Stimulated activated CD4-positive, alpha-beta T cell treated with anti-CD3 and anti-CD28 coated beads, Interleukin-15, amount 100 ng/mL, for 24 hours (primary cell): ENCODE data around the gene CASP10.

Experiments
- DNase-seq: peaks from one replicate; pipeline ENCODE4 v3.0.0-alpha.2; 2020

CASP10 gene

DNA sequence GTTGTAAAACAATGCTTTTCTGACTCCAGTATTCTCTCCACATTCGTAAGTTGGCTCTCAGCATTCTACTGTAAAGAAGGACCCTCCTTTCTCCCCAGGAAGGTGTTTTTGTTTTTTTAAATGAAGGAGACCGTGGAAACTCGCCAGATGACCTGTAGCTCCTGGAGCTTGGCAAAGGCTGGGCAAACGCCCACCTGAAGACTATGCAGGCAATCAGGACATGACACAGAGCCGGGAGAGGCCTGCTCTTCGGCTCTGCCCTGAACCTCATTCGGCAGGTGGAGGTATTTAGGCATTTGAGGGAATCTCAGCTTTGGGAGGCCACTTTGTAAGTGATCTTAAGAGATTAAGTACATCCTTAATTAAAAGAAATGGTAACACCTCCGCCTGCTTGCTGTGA is 17.4 kb downstream of the CASP10 start:
- no peak for DNase-seq

DNA sequence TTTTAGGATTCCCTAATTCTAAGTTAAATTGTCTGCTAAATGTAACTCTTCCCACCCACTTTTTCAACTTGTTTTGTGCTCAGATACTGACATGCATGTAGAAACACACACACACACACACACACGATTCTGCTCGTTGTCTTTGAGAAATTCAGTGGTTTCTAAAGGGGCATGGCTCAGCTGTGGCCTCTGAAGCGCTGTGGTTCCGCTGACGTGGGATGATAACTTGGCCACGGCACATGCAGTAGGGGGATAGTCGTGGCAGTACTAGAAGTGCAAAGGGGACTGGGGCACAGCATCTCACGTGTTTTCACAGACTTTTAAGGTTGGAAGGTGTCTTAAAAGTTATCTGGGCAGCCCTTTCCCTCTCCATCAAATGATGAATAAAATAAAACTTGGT is 18.4 kb downstream of the CASP10 start:
- DNase-seq: no peak

DNA sequence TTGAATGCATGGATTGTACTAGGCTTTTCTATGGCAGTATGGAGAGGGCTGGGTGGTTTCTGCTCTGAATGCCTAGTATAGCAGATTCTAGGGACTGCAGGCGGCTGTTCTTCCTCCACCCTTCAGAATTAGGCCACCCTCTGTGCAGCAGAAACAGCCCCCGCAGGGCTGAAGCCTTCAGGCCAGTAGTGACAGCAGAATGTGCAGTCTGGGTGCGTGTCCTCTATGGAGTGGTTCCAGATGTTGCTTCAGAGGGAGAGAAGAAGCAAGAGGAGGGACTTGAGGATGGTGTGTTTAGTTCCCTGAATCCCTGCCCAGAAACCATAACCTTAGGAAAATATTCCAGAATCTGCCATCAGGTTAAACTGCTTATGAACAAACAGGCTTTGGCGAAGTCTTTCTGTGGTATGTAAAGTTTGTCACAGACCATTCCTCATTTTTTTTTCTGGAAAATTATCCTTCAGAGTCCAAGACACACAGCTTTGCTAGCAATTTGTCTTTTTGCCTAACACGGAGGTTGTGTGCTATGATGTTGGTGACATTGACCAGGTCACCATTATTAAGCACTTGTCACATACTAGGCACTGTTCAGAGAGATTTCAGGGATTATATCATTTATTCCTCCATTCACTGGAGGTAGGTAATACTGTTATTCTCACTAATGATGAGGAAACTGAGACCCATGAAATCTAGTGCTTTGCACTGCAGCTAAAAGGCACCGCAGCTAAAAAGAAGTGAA is 21.1 kb downstream of the CASP10 start:
- DNase-seq: no peak

DNA sequence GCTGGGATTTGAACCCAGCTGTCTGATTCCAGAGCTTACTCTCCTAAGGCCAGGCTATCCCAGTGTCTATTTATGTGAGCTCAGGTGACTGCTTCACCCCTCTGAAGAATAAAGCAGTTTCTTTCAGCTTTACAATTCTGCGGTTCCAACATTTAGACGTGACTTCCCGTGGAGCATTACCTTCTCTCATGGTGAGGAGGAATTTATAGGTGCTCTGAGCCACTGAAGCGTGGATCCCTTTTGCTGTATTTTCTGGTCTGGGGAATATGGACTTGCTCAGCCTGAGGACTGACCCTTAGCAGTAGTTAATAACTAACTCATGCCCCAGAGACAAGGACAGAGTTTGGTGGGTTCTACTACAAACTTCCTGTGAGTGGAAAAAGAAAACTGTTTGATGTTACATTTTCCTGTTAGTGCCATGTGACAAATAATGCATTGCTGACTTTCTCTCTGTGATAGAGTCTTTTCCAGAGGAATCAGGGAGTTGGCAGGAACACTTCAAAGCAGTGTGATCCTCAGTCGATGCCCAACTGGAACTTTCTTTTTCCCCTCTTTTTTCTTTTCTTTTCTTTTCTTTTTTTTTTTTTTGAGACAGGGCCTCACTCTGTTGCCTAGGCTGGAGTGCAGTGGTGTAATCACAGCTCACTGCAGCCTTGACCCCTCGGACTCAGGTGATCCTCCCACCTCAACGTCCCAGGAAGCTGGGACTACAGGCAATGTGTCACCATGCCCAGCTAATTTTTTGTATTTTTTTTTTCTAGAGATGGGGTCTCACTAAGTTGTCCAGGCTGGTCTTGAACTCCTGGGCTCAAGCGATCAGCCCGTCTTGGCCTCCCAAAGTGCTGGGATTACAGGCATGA is 21.9 kb downstream of the CASP10 start:
- no peak for DNase-seq

DNA sequence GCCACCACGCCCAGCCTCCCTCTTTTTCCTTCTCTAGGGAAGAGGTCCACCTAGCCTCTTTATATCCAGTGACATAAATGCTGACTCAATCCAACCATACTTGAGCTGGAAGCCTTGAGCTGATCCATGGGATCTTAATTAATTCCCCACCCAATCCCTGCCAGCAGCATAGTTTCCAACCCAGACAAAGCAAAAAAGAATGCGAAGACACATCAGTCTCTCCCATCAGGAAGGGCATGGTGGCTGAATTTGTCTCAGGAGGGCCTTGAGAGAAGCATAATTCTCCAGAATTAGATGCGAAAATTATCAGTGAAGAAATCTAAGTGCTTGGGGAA is 22.5 kb downstream of the CASP10 start:
- DNase-seq: no peak

DNA sequence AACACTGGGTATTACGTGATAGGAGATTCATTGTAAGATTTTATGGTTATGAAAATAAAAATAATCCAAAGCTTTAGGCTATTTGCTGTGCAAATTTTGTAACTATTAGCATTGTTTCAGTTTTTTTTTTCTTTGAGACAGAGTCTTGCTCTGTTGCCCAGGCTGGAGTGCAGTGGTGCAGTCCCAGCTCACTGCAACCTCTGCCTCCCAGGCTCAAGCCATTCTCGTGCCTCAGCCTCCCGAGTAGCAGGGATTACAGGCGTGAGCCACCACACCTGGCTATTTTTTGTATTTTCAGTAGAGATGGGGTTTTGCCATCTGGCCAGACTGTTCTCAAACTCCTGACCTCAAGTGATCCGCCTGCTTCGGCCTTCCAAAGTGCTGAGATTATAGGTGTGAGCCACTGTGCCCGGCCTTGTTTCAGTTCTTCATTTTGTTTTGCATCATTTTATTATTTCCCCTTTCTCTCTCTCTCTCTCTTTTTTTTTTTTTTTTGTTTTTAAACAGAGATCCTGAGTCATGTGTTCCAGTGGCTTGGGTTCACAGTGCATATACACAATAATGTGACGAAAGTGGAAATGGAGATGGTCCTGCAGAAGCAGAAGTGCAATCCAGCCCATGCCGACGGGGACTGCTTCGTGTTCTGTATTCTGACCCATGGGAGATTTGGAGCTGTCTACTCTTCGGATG is 25.8 kb downstream of the CASP10 start:
- no peak for DNase-seq

DNA sequence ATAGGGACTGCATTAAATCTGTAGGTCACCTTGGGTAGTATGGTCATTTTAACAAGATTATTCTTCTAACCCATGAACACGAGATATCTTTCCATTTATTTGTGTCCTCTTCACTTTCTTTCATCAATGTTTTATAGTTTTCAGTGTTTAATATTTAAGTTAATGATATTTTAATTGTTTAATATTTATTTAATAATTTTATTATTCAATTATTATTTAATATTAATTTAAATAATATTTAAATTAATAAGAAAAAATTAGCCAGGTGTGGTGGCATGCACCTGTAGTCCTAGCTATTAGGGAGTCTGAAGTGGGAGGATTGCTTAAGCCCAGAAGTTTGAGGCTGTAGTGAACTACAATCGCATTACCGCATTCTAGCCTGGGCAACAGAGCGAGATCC is 33.0 kb downstream of the CASP10 start:
- no peak for DNase-seq

DNA sequence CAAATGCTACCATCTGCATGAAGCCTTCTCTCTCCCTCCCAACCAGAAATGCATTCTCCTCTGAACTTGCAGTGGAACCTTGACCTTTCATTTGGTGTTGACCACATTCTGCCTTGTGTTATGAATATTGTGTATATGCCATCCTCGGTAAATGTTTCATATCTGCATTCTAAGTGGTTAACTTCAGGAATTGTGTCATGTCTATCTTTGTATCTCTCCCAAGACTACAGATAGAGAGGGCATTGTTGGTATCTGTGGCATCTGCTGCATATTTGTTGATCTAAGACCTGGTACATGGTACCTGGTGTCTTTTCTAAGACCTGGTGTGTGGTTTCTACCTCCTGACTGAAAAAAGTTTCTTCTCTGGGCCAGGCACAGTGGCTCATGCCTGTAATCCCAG is 34.0 kb downstream of the CASP10 start:
- DNase-seq: no peak

DNA sequence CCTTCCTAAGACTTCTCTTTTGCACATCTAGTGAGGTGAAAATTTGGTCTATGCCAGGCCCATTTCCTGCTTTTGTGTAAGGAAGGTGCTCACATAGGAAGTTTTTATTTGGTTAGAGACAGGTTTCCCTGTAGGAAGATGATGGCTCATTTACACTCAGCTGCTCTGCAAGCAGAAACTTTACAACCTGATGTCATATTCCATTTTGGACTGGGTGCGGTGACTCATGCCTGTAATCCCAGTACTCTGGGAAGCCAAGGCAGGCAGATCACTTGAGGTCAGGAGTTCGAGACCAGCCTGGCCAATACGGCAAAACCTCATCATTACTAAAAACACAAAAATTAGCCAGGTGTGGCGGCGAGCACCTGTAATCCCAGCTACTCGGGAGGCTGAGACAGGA is 35.8 kb downstream of the CASP10 start:
- DNase-seq: no peak

DNA sequence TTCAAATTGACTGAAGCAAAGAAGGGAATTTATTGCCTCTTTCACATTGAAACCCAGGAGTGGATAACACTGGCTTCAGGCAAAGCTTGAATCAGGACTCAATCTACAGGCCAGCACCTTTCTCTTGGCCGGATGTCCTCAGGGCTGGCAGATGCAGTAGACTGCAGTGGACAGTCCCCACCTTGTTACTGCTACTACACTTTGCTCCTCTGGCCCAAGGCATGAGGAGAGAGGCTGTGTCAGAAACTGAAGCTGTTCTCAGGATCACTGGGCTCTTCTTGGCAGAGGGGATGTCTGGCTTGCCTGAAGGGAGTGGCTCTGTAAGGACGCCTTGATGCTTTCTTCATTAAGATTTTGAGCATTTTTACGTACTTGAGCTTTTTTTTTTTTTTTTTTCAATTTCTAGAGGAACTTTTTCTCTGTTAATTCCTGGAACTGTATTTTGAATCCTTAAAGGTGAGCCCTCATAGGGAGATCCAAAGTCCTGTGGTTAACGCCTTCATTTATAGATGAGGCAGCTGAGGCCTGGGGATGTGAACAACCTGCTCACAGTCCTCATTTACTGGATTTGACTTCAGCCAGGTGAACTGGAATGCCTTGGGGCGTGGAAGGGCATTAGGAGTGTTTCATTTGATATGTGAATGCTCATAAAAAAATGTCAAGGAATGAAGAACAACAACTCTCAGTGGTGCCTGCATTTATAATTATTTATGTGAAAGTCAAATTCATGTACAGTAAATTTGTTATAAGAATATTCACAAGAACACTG is 36.6 kb downstream of the CASP10 start:
- DNase-seq: no peak

DNA sequence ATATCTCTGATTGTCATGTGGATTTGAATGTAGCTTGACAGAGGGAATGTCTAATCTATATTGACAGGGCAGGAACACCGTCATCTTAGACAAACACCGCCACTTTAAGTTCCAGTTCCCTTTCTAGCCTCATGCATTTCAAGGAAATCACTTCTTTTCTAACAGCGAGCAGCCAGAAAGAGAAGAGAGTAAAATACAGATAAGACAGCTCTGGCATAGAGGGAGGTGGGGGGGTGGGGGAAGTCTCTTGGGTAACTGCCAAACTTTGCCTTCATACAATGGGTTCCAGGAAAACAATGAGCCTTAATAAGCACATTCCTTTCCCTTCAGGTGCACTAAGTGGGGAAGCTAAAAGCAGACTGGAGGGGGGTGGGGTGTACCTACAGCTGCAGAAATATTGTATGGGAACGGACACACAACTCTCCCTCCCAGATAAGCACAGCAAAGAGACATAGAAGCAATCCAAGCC is 37.2 kb downstream of the CASP10 start:
- DNase-seq: no peak

DNA sequence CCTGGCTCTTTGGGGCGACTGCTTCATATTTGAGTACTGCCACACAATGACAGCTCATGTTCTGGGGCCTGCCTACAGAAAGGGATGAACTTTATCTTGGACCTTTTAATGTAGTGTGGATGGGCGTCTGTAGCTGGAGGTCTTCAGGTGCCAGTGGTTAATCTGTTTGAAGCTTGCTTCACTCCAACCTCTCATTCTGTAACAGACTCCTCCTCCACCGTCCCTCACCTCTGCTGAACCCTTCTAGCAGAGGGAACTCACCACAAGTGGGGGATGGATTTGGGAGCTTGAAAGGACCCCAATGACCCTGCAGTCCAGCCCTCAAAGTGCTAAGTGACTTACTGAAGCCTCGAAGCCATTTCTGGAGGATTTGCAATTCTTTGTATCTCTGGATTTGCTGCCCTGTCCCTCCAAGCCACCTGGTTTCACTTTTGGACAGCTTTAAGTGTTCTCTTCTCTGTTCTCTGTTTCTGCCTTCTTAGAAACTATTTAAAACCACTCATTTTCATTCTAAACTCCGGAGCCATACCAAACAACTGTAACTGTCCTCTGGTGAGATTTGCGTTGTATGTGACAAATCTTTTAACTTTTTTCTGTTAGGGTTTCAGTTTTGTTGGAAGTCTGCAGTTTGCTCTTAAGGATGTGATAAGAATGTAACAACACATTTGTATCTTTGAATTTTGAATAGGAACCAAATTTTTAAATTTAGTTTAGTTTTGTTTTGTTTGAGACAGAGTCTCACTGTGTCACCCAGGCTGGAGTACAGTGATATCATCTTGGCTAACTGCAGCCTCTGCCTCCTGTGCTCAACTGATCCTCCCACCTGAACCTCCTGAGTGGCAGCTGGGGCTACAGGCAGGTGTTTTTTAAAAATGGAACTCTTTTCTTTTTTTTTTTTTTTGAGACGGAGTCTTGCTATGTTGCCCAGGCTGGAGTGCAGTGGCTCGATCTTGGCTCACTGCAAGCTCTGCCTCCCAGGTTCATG is 40.4 kb downstream of the CASP10 start:
- no peak for DNase-seq

DNA sequence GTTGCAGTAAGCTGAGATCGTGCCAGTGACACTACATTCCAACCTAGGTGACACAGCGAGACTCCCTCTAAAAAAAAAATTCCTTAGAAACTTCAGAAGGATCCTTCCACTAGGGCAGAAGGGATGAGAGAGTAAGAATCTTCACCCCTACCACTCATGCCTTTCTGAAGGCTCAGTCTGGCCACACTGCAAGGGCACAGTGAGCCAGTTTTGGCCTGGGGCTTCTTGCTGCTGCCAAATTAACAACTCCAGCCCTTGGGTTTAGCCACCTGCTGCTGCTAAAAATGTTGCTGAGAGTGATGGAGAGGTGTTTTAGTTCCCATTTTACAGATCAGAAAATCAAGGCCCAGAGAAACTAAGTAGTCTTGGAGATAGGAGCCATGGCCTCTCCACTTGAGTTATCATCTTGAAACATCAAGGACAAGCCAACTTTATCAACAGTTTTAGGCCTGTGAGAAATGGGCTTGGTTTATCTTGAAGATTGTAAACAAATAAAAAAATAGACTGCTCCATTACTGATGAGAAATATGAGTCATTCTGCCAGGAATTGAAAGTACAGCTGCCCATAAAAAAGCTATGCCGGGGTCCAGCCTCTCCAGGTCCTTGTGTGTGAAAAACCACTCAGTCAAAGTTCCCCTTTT is 45.5 kb downstream of the CASP10 start:
- DNase-seq: no peak

DNA sequence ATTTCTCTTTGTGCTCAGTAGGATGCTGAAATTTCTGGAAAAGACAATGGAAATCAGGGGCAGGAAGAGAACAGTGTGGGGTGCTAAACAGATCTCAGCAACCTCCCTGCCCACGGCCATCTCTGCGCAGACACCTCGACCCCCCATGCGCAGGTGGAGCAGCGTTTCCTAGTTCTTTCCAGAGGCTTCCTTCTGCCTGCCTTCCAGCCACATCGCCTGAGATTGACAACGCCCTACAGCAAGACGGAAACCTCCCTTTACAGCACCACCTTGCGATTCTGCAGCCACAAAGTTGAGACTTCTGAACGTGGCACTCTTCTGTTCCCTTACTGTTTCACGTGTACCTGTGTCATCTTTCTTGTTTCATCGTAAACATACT is 46.0 kb downstream of the CASP10 start:
- DNase-seq: no peak

DNA sequence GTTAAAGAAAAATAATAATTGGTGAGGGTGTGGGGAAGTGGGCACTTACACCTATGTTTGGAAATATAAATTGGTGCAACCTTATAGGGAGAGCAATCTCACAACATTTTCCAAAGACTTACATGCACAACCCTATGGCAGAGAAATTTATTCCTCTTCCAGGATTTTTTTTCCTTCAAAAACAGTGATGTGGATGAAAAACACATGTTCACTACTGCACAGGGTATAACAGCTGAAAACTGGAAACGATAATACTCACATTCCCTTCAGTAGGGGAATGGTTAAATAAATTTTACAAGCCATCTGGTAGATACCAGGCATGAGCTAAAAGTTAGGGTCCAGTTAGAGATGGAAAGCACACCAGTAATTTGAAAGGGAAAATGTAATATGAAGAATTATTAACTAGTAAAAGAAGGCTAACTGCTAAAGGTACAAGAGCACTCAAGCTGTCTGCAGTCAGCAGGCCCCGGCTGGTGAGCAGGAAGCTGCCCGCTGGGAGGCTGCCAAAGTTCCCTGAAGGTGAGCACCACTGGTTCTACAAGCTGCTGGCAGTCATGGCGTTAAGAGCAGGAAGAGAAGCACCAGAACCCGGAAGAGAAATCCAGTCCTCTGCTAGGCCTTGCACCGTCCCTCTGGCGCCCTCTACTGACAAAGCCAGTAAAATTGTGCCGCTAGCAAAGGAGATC is 49.0 kb downstream of the CASP10 start:
- peak; percentile 95 for DNase-seq

DNA sequence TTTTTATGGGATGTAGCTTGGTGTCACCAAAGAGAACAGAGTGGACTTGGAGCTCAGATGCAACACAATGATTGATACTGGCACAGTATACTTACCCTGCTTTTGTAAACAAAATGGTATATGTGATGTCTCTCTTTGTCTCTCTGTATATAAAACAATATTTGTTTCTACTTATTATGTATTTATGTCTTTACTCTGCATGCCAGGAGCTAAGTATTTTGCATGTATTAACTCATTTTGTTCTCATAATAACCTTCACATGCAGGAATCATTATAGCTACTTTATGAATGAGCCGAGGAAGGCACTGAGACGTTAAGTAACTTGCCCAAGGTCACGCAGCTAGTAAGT is 49.5 kb downstream of the CASP10 start:
- DNase-seq: no peak

DNA sequence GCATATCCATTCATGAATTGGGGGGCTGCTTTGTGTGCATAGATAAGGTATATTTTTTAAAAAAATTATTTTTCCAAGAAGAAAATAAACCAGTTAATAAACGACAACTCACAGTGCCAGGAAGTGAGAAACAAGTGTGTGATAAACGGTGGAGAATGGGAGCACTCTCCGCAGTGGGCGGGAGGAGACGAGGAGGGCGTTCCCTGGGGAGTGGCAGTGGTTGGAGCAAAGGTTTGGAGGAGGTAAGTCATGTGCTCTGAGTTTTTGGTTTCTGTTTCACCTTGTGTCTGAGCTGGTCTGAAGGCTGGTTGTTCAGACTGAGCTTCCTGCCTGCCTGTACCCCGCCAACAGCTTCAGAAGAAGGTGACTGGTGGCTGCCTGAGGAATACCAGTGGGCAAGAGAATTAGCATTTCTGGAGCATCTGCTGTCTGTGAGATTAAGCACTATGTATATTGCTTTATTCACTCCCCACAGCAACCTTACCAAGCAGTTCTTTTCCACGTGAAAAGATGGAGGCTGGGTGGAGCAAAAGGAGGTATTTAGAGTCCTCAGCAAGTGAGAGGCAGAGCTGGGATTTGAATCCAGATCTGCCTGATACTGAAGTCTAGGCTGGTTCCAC is 50.4 kb downstream of the CASP10 start:
- peak; percentile 94 for DNase-seq

DNA sequence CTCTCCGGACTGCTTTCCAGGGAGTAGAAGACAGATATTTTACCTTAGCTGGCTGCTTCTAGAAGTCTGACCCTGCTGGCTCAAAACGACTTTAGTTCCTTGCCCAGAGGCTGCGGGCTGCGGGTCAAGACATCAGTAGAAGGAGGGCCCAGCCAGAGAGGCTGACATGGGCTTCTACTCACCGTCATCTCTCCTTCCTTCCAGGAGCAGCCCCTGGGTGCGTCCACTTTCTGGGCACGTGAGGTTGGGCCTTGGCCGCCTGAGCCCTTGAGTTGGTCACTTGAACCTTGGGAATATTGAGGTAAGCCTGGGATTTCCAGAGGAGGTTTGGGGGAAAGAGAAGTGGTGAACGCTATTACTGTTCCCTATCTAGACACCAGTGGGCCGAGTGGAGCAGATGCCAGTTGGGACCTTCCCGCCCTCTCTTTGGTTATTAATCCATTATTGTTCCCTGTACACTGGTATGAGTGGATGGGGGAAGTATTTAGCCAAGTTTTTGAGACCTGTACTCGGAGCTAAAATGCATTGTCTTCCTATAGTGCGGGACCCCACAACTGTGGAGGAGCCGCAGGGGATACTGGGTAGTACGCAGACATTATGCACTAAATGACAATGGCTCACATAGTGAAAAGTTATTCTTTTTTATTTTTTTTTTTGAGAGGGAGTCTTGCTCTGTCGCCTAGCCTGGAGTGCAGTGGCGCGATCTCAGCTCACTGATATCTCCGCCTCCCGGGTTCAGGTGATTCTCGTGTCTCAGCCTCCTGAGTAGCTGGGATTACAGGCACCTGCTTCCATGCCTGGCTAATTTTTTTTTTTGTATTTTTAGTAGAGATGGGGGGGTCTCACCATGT is 51.1 kb downstream of the CASP10 start:
- DNase-seq: peak; percentile 40

DNA sequence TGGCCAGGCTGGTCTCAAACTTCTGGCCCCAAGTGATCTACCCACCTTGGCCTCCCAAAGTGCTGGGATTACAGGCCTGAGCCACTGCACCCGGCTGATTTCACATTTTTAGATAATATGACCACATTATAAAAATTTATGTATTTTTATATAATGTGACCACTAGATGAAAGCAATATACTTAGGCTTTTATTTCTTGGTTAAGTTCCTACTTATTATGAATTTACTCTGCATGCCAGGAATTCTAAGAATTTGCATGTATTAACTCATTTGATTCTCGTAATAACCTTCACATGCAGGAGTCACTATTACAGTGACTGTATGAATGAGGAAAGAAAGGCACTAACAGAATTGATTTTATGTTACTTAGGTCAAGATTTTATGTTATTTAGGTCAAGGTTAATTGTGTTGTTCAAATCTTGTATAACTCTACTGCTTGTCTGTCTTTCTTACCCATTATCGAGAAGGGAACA is 51.8 kb downstream of the CASP10 start:
- DNase-seq: no peak
